Heart left ventricle (tissue), 13 donors: ENCODE results near the gene CNOT4.

Experiments
- POLR2A ChIP-seq, 2 donors: fragments of 450-650 bp; IDR thresholded peaks; one replicate each; pipeline ENCODE4 v1.6.1; 2017; ENCODE audit warnings: antibody characterized with exemption in 2 of 2, mild to moderate bottlenecking in 2 of 2, moderate library complexity in 2 of 2
- TF ChIP-seq, protein P1 (sequence below), 12 donors: fragments of 200-600 bp; sonication (generic) in 4 of 12; IDR thresholded peaks; one replicate each; pipeline versions ENCODE4 v1.5.0 to v1.8.0; 2018 to 2022; ENCODE audit warnings: antibody characterized with exemption in 12 of 12, mild to moderate bottlenecking in 5 of 12
- donor health status: ischemic (EF 13 %, LVEDD 7.1; RV severe dilation, severe dysfunction).
- donor health status: DM: no; HTN: yes; CAD: no.
- donor health status: DM: no; HTN: no; CAD: no.
- donor health status: ischemic (EF 25% LVEDD 6.9; RV normal size, moderate dysfunction).
- donor health status: ischemic (EF 25% LVEDD 5.7; RV mildly dilated, moderate dysfunction).
- donor health status: ischemic (EF 35%, LVEDD 5.7; RV mildly dilated, moderate dysfunction).
- donor health status: nonischemic (EF 11% LVEDD 7.7; RV severe dilation, severe dysfunction).
- donor health status: DM: yes; HTN: yes; CAD: no.
- donor health status: PGD.
- donor health status: ischemic (EF 29% LVEDD 5.4; RV normal size, mild dysfunction).
- donor health status: nonischemic (EF 23%, LVEDD 6.1; RV moderate dilation, normal function).

DNA sequence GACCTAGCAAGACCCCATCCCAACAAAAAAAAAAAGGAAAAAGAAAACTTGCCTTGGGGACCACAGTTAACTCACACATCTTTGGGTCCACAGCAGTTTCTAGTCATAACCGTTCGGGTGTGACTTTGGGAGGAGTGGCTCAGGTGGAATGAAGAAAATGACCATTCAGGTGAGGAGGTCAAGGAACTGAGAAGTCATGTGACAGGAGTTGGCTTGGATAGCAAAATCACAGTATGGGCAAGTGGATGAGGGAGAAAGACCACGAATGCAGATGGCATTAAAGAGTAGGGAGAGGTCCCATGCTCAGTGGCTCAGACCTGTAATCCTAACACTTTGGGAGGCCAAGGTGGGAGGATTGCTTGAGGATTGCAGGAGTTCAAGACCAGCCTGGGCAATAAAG lies 17.1 kb upstream of the CNOT4 start:
- TF ChIP-seq, protein P1, sequence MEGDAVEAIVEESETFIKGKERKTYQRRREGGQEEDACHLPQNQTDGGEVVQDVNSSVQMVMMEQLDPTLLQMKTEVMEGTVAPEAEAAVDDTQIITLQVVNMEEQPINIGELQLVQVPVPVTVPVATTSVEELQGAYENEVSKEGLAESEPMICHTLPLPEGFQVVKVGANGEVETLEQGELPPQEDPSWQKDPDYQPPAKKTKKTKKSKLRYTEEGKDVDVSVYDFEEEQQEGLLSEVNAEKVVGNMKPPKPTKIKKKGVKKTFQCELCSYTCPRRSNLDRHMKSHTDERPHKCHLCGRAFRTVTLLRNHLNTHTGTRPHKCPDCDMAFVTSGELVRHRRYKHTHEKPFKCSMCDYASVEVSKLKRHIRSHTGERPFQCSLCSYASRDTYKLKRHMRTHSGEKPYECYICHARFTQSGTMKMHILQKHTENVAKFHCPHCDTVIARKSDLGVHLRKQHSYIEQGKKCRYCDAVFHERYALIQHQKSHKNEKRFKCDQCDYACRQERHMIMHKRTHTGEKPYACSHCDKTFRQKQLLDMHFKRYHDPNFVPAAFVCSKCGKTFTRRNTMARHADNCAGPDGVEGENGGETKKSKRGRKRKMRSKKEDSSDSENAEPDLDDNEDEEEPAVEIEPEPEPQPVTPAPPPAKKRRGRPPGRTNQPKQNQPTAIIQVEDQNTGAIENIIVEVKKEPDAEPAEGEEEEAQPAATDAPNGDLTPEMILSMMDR (IDR thresholded peaks at IDR 0.05), result no peak
- no peak for TF ChIP-seq POLR2A (IDR thresholded peaks at IDR 0.05)
